Osteoblast (primary cell): ENCODE data around the gene CDC25A. TPM values are rescaled to one million over a fixed set of nuclear protein-coding genes. Genes with fewer than 3 reads are reported as not detected.

ENCODE experiments used
- DNase-seq: peaks from one replicate; pipeline ENCODE4 v3.0.0; 2011; ENCODE audit warnings: low spot score, mixed read lengths; ENCODE audit not compliant: insufficient read length; ENCODE audit errors: missing footprints
- H2AFZ ChIP-seq: 2 replicates; pipeline ENCODE4 v1.6.0; 2011; ENCODE audit warnings: mild to moderate bottlenecking, low read length
- H3K27ac ChIP-seq: 2 replicates; pipeline ENCODE4 v1.5.1; 2011; ENCODE audit warnings: mild to moderate bottlenecking, low read depth, low read length, moderate library complexity
- H3K27me3 ChIP-seq: 2 replicates; pipeline ENCODE4 v1.6.0; 2012; ENCODE audit warnings: mild to moderate bottlenecking, control low read depth, inconsistent platforms, low read length, moderate library complexity; ENCODE audit not compliant: insufficient read depth
- H3K36me3 ChIP-seq: 2 replicates; pipeline ENCODE4 v1.5.1; 2011; ENCODE audit warnings: mild to moderate bottlenecking, low read length, control low read depth, moderate library complexity; ENCODE audit not compliant: insufficient read depth
- H3K4me1 ChIP-seq: 2 replicates; pipeline ENCODE4 v1.5.1; 2011; ENCODE audit warnings: mild to moderate bottlenecking, low read length, control low read depth, moderate library complexity; ENCODE audit not compliant: insufficient read depth
- H3K4me2 ChIP-seq: 2 replicates; pipeline ENCODE4 v1.6.0; 2011; ENCODE audit warnings: mild to moderate bottlenecking, low read length; ENCODE audit not compliant: insufficient read depth
- H3K4me3 ChIP-seq: fragments of 200-600 bp; sonication (generic); 3 replicates; pipeline ENCODE4 v1.5.1; 2012; ENCODE audit warnings: mild to moderate bottlenecking, low read length, inconsistent platforms; ENCODE audit not compliant: insufficient read depth
- H3K79me2 ChIP-seq: 2 replicates; pipeline ENCODE4 v1.6.0; 2012; ENCODE audit warnings: mild to moderate bottlenecking, low read length, control low read depth, inconsistent platforms; ENCODE audit not compliant: insufficient read depth
- H3K9me3 ChIP-seq: 2 replicates; pipeline ENCODE4 v1.5.1; 2011; ENCODE audit warnings: low read depth, low read length, control low read depth
- H4K20me1 ChIP-seq: 2 replicates; pipeline ENCODE4 v1.6.0; 2012; ENCODE audit warnings: mild to moderate bottlenecking, low read length, control low read depth; ENCODE audit not compliant: insufficient read depth
- CTCF ChIP-seq: IDR thresholded peaks from 2 replicates; pipeline ENCODE4 v1.5.1; 2011; ENCODE audit warnings: mild to moderate bottlenecking, low read depth, low read length, moderate library complexity; ENCODE audit errors: extremely low read depth
- total RNA-seq: library from RNA; depleted of rRNA; stranded (reverse); fragments of >200 nt; gene quantifications from 2 replicates; pipeline ENCODE4 v1.2.3, GENCODE V29; 2012

CDC25A gene
- total RNA-seq, 1 donor = 1.1 TPM

DNA sequence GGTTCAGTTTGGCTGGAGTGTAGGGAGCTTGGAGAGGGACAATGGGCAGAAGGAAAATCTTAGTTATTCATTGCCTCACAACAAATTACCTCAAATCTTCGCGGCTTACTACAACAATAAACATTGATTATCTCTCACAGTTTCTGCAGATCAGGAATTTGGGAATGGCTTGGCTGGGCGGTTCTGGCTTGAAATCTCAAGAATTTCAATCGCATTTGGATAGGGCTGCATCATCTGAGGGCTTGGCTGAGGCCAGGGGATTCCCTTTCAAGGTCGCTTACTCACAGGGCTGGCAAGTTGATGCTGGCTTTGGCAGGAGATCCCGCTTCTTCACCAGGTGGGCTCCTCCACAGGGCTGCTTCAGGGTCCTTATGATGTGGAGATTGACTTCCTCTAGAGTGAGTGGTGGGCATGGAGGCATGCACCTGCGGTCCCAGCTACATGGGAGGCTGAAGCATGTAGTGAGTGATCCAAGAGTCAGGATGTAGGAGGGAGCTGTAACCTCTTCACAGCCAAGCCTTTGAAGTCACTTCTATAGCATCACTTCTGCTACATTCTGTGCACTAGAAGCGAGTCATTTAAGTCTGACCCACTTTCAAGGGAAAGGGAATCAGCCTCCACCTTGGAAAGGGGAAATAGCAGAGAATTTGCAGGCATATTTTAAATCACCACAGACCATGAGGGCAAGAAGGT is 63.1 kb downstream of the CDC25A start:
- H3K4me3 ChIP-seq = no peak overlapping the region
- peaks cover 12% of the 10 kb centered on the region for H3K4me1 ChIP-seq
- H3K27me3 ChIP-seq = no peaks in the 10 kb centered on the region
- H3K36me3 ChIP-seq = no peaks in the 10 kb centered on the region
- H3K4me2 ChIP-seq = no peak overlapping the region
- no peaks in the 10 kb centered on the region for H4K20me1 ChIP-seq
- no peak overlapping the region for H2AFZ ChIP-seq
- DNase-seq = no peak
- TF ChIP-seq CTCF = no peak
- no peak overlapping the region for H3K27ac ChIP-seq
- no peaks in the 10 kb centered on the region for H3K9me3 ChIP-seq
- no peaks in the 10 kb centered on the region for H3K79me2 ChIP-seq

GRCh38 chr3:48123346-48123745 is 64.9 kb downstream of the CDC25A start:
- H2AFZ ChIP-seq = no peak overlapping the region
- no peak for TF ChIP-seq CTCF
- H3K4me3 ChIP-seq = no peak overlapping the region
- H3K4me1 ChIP-seq = peaks cover 11% of the 10 kb centered on the region
- H3K4me2 ChIP-seq = no peak overlapping the region
- no peaks in the 10 kb centered on the region for H3K9me3 ChIP-seq
- no peaks in the 10 kb centered on the region for H4K20me1 ChIP-seq
- H3K27me3 ChIP-seq = no peaks in the 10 kb centered on the region
- no peak for DNase-seq
- H3K79me2 ChIP-seq = no peaks in the 10 kb centered on the region
- H3K27ac ChIP-seq = no peak overlapping the region
- H3K36me3 ChIP-seq = no peaks in the 10 kb centered on the region

DNA sequence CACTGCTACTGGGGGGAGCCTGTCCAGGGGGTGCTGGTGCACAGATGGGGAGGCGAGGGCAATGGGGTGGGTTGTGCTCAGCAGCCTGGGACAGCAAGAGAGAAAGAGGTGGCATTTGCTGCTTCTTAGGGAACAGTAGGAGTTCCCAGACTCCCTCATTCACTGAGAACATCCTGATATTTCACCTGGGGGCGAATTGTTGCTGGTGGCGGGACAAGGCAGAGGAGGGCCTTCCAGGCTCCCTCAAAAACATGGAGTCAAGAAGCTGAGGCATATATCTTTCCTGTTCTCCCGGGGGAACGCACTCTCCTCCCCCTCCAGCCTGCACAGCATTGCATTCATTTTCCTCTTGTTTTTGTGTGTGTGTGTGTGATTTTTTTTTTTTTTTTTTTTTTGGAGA is 65.7 kb downstream of the CDC25A start:
- TF ChIP-seq CTCF = no peak
- Histone ChIP-seq H3K27me3 (no peaks in the 10 kb centered on the region), H3K9me3 (no peaks in the 10 kb centered on the region), H3K79me2 (no peaks in the 10 kb centered on the region), H2AFZ (no peak overlapping the region), H3K4me2 (no peak overlapping the region), H3K4me3 (no peak overlapping the region), H3K4me1 (peaks cover 11% of the 10 kb centered on the region), H3K27ac (no peak overlapping the region), H3K36me3 (no peaks in the 10 kb centered on the region), H4K20me1 (no peaks in the 10 kb centered on the region)
- DNase-seq = no peak

DNA sequence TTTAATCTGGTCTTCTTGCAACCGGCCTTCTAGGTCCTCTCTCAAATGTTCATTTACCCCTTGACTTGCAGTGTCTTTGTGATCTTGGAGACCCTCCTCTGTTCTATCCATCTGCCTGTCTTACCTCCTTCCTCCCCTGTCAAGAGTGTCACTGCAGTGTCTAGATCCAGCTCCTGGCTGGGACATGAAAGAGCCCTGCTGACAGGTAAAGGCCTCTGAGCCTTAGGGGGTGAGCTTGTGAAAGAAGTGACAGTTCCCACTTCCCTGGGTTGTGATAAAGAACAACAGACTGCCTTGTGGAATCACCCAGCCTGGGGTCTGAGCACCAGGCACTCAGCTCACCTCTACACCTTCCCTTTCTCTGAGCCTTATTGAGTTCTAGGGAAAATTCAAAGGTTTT is 68.0 kb downstream of the CDC25A start:
- H3K27ac ChIP-seq = no peak overlapping the region
- no peak for DNase-seq
- H3K9me3 ChIP-seq = no peaks in the 10 kb centered on the region
- no peak overlapping the region for H3K4me3 ChIP-seq
- no peak overlapping the region for H3K4me2 ChIP-seq
- no peaks in the 10 kb centered on the region for H3K79me2 ChIP-seq
- H2AFZ ChIP-seq = no peak overlapping the region
- no peak for TF ChIP-seq CTCF
- no peaks in the 10 kb centered on the region for H3K27me3 ChIP-seq
- no peaks in the 10 kb centered on the region for H3K36me3 ChIP-seq
- no peaks in the 10 kb centered on the region for H4K20me1 ChIP-seq
- H3K4me1 ChIP-seq = peaks cover 10% of the 10 kb centered on the region
